Memory B cell (primary cell): ENCODE data around the gene LHFPL6.

Source experiments
- ATAC-seq: fragments of 150-1000 bp; cut with Tn5 transposase; 2 replicates; pipeline ENCODE4 v1.10.0; 2021; ENCODE audit warnings: low read depth, mild to moderate bottlenecking, moderate library complexity
- DNase-seq, 2 donors: peaks; one replicate each; pipeline ENCODE4 v3.0.0; 2022; ENCODE audit warnings: low spot score in 2 of 2
- H3K27ac Mint-ChIP-seq: one replicate; pipeline ENCODE4 v1.8.0; 2022; ENCODE audit warnings: mild to moderate bottlenecking, moderate library complexity, mixed read lengths
- H3K27me3 Mint-ChIP-seq: one replicate; pipeline ENCODE4 v1.8.0; 2022; ENCODE audit warnings: mixed read lengths
- H3K36me3 Mint-ChIP-seq: one replicate; pipeline ENCODE4 v1.8.0; 2022; ENCODE audit warnings: mild to moderate bottlenecking, mixed read lengths
- H3K4me1 Mint-ChIP-seq: one replicate; pipeline ENCODE4 v1.8.0; 2022; ENCODE audit warnings: mixed read lengths
- H3K4me3 Mint-ChIP-seq: one replicate; pipeline ENCODE4 v1.8.0; 2022; ENCODE audit warnings: mild to moderate bottlenecking, moderate library complexity, mixed read lengths
- H3K9me3 Mint-ChIP-seq: one replicate; pipeline ENCODE4 v1.8.0; 2022; ENCODE audit warnings: mixed read lengths

The LHFPL6 gene

DNA sequence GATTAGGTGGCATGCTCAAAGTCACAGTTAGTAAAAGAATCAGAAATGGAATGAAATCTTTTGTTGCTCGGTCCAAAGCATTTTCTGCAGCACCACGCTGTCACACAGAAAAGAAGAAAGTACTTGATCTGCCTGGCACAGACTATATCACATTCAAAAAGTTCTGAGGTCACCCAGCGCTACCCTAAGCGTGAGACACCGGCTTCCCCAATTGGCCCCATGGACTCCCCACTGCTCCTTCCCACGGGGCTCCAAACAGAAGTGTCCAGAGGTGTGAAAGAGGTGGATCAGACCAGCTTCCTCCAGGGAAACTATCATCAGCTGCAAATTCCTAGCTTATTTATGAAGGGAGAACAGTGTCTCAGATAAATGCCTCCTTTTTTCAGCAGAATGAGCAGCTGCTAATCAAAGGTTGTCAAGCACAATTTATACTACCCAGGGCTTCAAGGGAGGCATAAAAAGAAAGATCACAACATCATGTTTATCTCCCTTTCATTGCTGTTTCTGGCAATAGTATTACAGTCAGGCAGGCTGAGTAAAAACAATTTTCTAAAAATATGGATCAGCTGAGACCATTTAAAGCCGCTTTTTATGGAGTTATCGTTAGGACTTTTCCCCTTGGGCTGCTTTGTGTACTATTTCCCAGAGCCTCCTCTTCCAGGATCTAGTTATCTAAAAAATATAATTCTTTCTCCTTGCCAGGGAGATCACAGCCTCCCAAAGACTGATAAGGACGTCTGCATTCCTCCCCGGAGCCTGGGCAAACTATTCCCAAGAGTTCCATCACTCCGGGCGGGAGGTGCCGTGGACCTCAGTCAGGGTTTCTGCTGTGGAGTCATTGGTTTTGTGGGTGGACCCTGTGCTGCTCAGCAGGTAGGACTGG is 208.0 kb downstream of the LHFPL6 start:
- peaks cover 1% of the 10 kb centered on the region for H3K9me3 Mint-ChIP-seq
- H3K27ac Mint-ChIP-seq = no peak overlapping the region
- no peak overlapping the region for H3K4me3 Mint-ChIP-seq
- H3K36me3 Mint-ChIP-seq = no peaks in the 10 kb centered on the region
- ATAC-seq (no peak), DNase-seq (no peak)
- peaks cover 7% of the 10 kb centered on the region for H3K27me3 Mint-ChIP-seq
- no peaks in the 10 kb centered on the region for H3K4me1 Mint-ChIP-seq

DNA sequence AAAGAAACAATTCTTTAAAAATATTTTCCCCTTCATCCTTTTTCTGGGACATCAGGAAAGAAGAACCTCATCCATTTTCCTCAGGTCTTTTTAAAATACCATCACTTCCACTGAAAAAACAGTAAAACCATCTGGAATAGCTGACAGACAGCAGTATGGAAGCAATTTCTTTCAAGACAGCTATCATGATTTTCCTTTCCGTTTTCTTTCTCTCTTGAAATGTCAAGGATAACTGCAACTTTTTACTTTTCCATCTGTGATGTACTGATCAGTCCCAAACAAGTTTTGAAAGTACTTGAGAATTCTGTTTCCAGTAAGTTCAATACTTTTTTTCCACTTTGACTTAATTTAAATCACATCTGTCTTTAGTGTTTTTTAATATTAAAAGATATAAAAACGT is 211.2 kb downstream of the LHFPL6 start:
- H3K9me3 Mint-ChIP-seq = no peaks in the 10 kb centered on the region
- no peaks in the 10 kb centered on the region for H3K36me3 Mint-ChIP-seq
- ATAC-seq = no peak
- DNase-seq = no peak
- no peaks in the 10 kb centered on the region for H3K4me1 Mint-ChIP-seq
- H3K4me3 Mint-ChIP-seq = no peak overlapping the region
- H3K27ac Mint-ChIP-seq = no peak overlapping the region
- peaks cover 2% of the 10 kb centered on the region for H3K27me3 Mint-ChIP-seq

GRCh38 chr13:39389013-39389412 is 214.0 kb downstream of the LHFPL6 start:
- ATAC-seq = no peak
- no peak overlapping the region for H3K4me3 Mint-ChIP-seq
- no peaks in the 10 kb centered on the region for H3K36me3 Mint-ChIP-seq

GRCh38 chr13:39385621-39386231 is 217.3 kb downstream of the LHFPL6 start:
- ATAC-seq (no peak), DNase-seq (no peak)
- no peak overlapping the region for H3K27ac Mint-ChIP-seq
- H3K36me3 Mint-ChIP-seq = no peaks in the 10 kb centered on the region
- H3K9me3 Mint-ChIP-seq = no peaks in the 10 kb centered on the region
- no peak overlapping the region for H3K4me3 Mint-ChIP-seq
- no peaks in the 10 kb centered on the region for H3K4me1 Mint-ChIP-seq
- no peaks in the 10 kb centered on the region for H3K27me3 Mint-ChIP-seq

More at GRCh38 chr13:39389013-39389412, 214.0 kb downstream of the LHFPL6 start:
- no peaks in the 10 kb centered on the region for H3K9me3 Mint-ChIP-seq
- H3K27me3 Mint-ChIP-seq = no peaks in the 10 kb centered on the region
- no peak for DNase-seq
- H3K4me1 Mint-ChIP-seq = no peaks in the 10 kb centered on the region
- H3K27ac Mint-ChIP-seq = no peak overlapping the region

GRCh38 chr13:39385154-39385553 is 217.8 kb downstream of the LHFPL6 start:
- H3K36me3 Mint-ChIP-seq = no peaks in the 10 kb centered on the region
- DNase-seq (no peak), ATAC-seq (no peak)
- no peaks in the 10 kb centered on the region for H3K9me3 Mint-ChIP-seq
- no peaks in the 10 kb centered on the region for H3K4me1 Mint-ChIP-seq
- H3K4me3 Mint-ChIP-seq = no peak overlapping the region
- no peaks in the 10 kb centered on the region for H3K27me3 Mint-ChIP-seq
- H3K27ac Mint-ChIP-seq = no peak overlapping the region

DNA sequence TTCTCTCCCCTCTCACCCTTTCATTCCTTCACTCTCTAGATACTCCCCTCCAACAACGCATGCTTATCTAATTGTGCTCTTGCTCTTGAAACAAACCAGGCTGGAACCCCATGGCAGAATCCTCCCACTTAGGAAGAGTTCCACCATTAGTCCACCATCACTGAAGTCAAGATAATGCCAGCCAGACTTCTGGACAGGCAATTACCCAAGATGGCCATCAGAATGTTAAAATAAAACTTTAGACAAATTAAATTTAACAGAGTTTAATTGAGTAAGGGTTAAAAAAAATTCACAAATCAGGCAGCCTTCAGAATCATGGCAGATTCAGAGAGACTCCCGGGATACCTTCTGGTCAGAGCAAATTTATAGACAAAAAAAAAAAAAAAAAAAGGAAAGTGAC is 221.5 kb downstream of the LHFPL6 start:
- Mint-ChIP-seq H3K27ac (no peak overlapping the region), H3K9me3 (no peaks in the 10 kb centered on the region), H3K4me3 (no peak overlapping the region), H3K27me3 (peaks cover 2% of the 10 kb centered on the region), H3K4me1 (no peaks in the 10 kb centered on the region), H3K36me3 (no peaks in the 10 kb centered on the region)
- ATAC-seq = no peak
- DNase-seq = no peak

DNA sequence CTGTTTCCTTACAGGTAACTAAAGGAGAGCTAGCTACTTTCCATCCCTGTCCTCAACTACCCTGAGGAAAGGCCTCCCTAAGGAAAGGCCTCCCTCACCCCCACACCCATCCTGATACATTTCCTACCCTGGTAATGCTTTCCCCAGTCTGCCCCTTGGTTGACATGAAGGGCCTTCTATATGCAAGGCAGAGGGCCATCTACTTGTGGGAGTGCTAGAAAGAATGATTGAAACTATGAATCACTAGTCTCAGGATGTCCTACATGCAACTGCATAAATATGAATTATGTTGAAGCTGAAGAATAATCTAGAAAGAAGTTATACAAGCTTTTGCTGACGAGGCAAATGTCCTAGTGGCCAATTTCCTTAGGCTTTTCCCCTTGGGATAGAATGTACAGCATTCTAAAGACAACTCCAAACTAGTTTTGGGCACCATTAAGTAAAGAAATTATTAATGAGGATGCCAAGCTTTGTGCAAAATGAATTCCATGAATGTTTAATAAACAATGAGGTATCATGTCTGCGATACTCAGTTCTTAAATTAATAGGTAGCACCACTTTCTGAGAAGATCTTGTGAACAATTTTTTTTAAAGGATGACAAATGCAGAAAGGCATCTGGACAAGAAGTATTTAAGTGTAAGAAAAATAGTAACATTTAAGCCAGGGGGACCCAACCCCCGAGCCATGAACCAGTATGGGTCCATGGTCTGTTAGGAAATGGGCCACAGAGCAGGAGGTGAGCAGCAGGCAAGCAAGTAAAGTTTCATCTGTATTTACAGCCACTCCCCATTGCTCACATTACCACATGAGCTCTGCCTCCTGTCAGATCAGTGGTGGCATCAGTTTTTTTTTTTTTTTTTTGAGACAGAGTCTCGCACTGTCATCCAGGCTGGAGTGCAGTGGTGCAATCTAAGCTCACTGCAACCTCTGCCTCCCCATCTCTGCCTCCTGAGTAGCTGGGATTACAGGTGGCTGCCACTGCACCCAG is 223.0 kb downstream of the LHFPL6 start:
- H3K27me3 Mint-ChIP-seq = peaks cover 2% of the 10 kb centered on the region
- DNase-seq = no peak
- no peaks in the 10 kb centered on the region for H3K9me3 Mint-ChIP-seq
- H3K27ac Mint-ChIP-seq = no peak overlapping the region
- no peak overlapping the region for H3K4me3 Mint-ChIP-seq
- H3K4me1 Mint-ChIP-seq = no peaks in the 10 kb centered on the region
- no peak for ATAC-seq
- no peaks in the 10 kb centered on the region for H3K36me3 Mint-ChIP-seq

DNA sequence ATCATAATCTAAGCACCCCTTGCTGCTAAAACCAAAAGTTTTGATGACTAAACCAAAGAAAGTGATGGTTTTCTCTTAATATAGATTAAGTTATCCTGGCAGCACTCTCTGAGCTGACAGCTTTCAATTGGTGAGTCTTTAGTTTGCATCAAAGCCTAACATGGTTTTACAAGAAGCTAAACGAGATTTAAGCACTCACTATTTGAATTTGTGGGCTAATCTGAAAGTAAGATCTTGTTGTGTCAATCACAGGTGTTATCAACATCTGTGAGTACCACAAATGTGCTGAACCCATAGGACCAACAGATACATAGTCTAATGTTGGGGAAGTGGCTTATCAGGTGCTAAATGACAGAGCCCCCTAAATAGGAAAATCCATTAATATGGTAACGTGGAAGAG is 223.9 kb downstream of the LHFPL6 start:
- ATAC-seq (no peak), DNase-seq (no peak)
- no peak overlapping the region for H3K4me3 Mint-ChIP-seq
- H3K4me1 Mint-ChIP-seq = no peaks in the 10 kb centered on the region
- no peaks in the 10 kb centered on the region for H3K36me3 Mint-ChIP-seq
- peaks cover 2% of the 10 kb centered on the region for H3K27me3 Mint-ChIP-seq
- no peak overlapping the region for H3K27ac Mint-ChIP-seq
- no peaks in the 10 kb centered on the region for H3K9me3 Mint-ChIP-seq

DNA sequence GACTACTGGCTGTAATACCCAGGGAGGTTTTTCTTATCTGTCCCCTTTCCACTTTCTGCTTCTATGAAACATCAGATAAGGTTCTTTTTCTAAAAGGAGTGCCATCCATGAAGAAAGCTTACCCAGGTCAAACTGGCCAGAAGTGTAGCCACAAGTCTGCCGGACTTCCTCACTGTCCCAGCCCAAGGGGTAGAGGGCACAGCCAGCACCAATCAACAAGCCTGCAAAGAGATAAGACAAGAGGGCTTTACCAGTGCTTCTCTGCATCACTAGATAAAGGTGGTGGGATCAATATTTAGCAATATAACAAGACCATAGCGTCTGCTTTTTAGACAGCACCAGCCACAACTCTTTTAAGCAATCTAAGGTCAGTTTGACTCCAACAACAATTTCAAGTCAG is 224.7 kb downstream of the LHFPL6 start:
- no peaks in the 10 kb centered on the region for H3K36me3 Mint-ChIP-seq
- H3K4me3 Mint-ChIP-seq = no peak overlapping the region
- no peak overlapping the region for H3K27ac Mint-ChIP-seq
- no peaks in the 10 kb centered on the region for H3K9me3 Mint-ChIP-seq
- no peak for ATAC-seq
- peaks cover 2% of the 10 kb centered on the region for H3K27me3 Mint-ChIP-seq
- H3K4me1 Mint-ChIP-seq = no peaks in the 10 kb centered on the region
- no peak for DNase-seq

DNA sequence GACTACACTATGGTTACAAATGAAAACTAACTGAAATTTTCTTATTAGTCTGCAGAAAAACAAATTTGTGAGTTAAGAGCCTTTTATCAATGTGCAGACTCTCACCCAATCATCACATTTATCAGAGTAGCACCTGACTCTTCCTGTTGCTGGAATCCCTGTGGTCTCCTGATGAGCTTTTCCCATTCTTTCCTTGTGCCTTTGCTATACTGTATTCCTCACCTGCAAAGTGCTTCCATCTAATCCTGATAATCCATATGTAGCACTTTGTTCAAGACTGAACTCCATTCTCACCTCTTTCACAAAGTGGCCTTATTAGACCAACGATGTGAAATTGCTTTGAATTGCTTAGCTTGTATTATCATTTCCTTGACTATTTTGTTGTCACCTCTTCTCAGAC is 225.3 kb downstream of the LHFPL6 start:
- DNase-seq (no peak), ATAC-seq (no peak)
- Mint-ChIP-seq H3K4me3 (no peak overlapping the region), H3K36me3 (no peaks in the 10 kb centered on the region), H3K4me1 (no peaks in the 10 kb centered on the region), H3K27ac (no peak overlapping the region), H3K27me3 (peaks cover 2% of the 10 kb centered on the region), H3K9me3 (no peaks in the 10 kb centered on the region)

DNA sequence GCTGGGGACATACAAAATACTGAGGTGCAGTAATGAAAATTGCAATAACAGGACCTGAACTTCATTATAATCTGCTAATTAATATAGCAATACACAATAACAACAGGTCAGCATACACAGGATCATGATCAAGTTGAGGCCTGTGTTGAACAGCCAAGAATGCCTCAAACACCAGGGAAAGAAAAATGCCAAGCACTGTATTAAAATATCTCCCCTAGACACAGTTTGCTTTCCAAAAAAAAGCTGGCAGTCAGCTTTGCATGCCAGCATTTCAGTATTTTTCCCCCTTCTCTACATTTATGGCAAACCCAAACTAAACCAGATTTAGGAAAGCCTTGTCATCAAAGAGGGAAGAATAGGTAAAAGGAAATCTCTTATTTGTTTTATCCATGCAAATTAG is 226.9 kb downstream of the LHFPL6 start:
- Mint-ChIP-seq H3K4me1 (no peaks in the 10 kb centered on the region), H3K4me3 (no peak overlapping the region), H3K27me3 (peaks cover 2% of the 10 kb centered on the region), H3K36me3 (no peaks in the 10 kb centered on the region), H3K9me3 (no peaks in the 10 kb centered on the region), H3K27ac (no peak overlapping the region)
- no peak for DNase-seq
- no peak for ATAC-seq

DNA sequence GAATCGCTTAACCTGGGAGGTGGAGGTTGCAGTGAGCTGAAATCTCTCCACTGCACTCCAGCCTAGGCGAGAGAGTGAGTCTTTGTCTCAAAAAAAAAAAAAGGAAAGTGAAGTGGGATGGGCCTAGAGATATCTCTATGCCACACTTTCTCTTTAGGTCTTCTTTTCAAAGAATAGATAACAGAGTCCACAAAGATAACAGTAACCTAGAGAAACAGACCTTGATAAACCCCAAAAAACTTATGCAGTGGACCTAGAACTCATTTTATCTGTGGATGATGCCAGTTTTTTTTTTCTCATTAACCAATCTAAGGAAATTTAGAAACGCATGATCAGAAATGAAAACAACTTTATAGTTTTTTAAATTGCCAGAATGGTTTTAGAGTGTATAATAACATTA is 227.4 kb downstream of the LHFPL6 start:
- Mint-ChIP-seq H3K27me3 (peaks cover 2% of the 10 kb centered on the region), H3K36me3 (no peaks in the 10 kb centered on the region), H3K9me3 (no peaks in the 10 kb centered on the region), H3K4me1 (no peaks in the 10 kb centered on the region), H3K27ac (no peak overlapping the region), H3K4me3 (no peak overlapping the region)
- no peak for DNase-seq
- ATAC-seq = no peak

DNA sequence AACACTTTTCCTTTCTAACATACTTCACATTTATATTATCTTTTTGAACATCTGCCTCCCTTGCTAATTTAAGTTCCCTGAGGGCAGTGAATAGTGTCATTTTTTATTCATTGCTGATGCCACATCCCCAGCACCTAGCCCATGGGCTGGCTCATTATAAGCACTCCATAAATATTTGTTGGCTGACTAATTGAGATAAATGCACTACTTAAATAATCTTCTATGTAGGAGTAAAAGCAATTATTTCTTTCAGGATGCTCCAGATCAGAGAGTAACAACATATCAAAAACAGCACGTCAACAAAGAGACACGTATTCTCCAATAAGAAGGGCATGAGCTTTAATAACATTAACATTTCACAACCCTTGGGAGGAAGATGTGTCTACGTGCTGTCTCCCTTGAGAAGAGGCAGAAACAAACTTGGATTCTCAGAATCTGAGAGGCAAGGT is 228.2 kb downstream of the LHFPL6 start:
- H3K27me3 Mint-ChIP-seq = peaks cover 2% of the 10 kb centered on the region
- no peaks in the 10 kb centered on the region for H3K9me3 Mint-ChIP-seq
- no peak overlapping the region for H3K27ac Mint-ChIP-seq
- no peak for ATAC-seq
- H3K4me3 Mint-ChIP-seq = no peak overlapping the region
- H3K4me1 Mint-ChIP-seq = no peaks in the 10 kb centered on the region
- H3K36me3 Mint-ChIP-seq = no peaks in the 10 kb centered on the region
- DNase-seq = no peak

- Mint-ChIP-seq H3K27ac (no peak overlapping the region), H3K9me3 (no peaks in the 10 kb centered on the region), H3K4me1 (no peaks in the 10 kb centered on the region), H3K4me3 (no peak overlapping the region), H3K27me3 (peaks cover 2% of the 10 kb centered on the region), H3K36me3 (no peaks in the 10 kb centered on the region)
- DNase-seq (no peak), ATAC-seq (no peak)
Measured at GRCh38 chr13:39373145-39373544, 229.8 kb downstream of the LHFPL6 start.
